Astrocyte (in vitro differentiated cells and primary cell): Measurements from ENCODE around the gene PDPK1. TPM values are rescaled to one million over a fixed set of nuclear protein-coding genes. Genes with fewer than 3 reads are reported as not detected.

Source experiments
- DNase-seq: peaks from one replicate; pipeline ENCODE4 v3.0.0-alpha.2; 2010; ENCODE audit warnings: low read depth
- FAIRE-seq: peaks from 2 replicates; lab custom pipeline; 2011; peaks lifted over from hg19 to GRCh38; lab: Jason Lieb, UNC
- H2AFZ ChIP-seq: 2 replicates; pipeline ENCODE4 v1.6.0; 2012; ENCODE audit warnings: low read depth, low read length, inconsistent platforms
- H3K27ac ChIP-seq: 2 replicates; pipeline ENCODE4 v1.5.1; 2011; ENCODE audit warnings: low read depth, low read length, inconsistent platforms
- H3K27me3 ChIP-seq: 2 replicates; pipeline ENCODE4 v1.6.0; 2011; ENCODE audit warnings: low read length, inconsistent platforms; ENCODE audit not compliant: insufficient read depth
- H3K36me3 ChIP-seq: 2 replicates; pipeline ENCODE4 v1.5.1; 2011; ENCODE audit warnings: low read length, inconsistent platforms; ENCODE audit not compliant: insufficient read depth
- H3K4me1 ChIP-seq: 2 replicates; pipeline ENCODE4 v1.5.1; 2011; ENCODE audit warnings: low read length, inconsistent platforms; ENCODE audit not compliant: insufficient read depth
- H3K4me2 ChIP-seq: 2 replicates; pipeline ENCODE4 v1.6.0; 2012; ENCODE audit warnings: low read length, inconsistent platforms
- H3K4me3 ChIP-seq: 2 replicates; pipeline ENCODE4 v1.5.1; 2011; ENCODE audit warnings: low read depth, mild to moderate bottlenecking, low read length, inconsistent platforms; ENCODE audit not compliant: insufficient read depth
- H3K79me2 ChIP-seq: 2 replicates; pipeline ENCODE4 v1.6.0; 2012; ENCODE audit warnings: mild to moderate bottlenecking, low read length, inconsistent platforms; ENCODE audit not compliant: insufficient read depth
- H3K9ac ChIP-seq: 2 replicates; pipeline ENCODE4 v1.6.0; 2012; ENCODE audit warnings: mild to moderate bottlenecking, low read length, inconsistent platforms
- H3K9me3 ChIP-seq: 2 replicates; pipeline ENCODE4 v1.5.1; 2012; ENCODE audit warnings: low read depth, mild to moderate bottlenecking, low read length, inconsistent platforms; ENCODE audit not compliant: insufficient read depth
- H4K20me1 ChIP-seq: 2 replicates; pipeline ENCODE4 v1.6.0; 2012; ENCODE audit warnings: low read length, inconsistent platforms; ENCODE audit not compliant: insufficient read depth
- H3K27ac Mint-ChIP-seq: one replicate; pipeline ENCODE4 v1.8.0; 2021; ENCODE audit warnings: mild to moderate bottlenecking, mixed read lengths; ENCODE audit not compliant: unreplicated experiment
- H3K27me3 Mint-ChIP-seq: one replicate; pipeline ENCODE4 v1.8.0; 2021; ENCODE audit warnings: low read depth, mixed read lengths; ENCODE audit not compliant: unreplicated experiment
- H3K36me3 Mint-ChIP-seq: one replicate; pipeline ENCODE4 v1.8.0; 2021; ENCODE audit warnings: low read depth, mixed read lengths; ENCODE audit not compliant: unreplicated experiment
- H3K4me1 Mint-ChIP-seq: one replicate; pipeline ENCODE4 v1.8.0; 2021; ENCODE audit warnings: low read depth, mixed read lengths; ENCODE audit not compliant: unreplicated experiment
- H3K4me3 Mint-ChIP-seq: one replicate; pipeline ENCODE4 v1.8.0; 2021; ENCODE audit warnings: mild to moderate bottlenecking, moderate library complexity, mixed read lengths; ENCODE audit not compliant: unreplicated experiment
- H3K9me3 Mint-ChIP-seq: one replicate; pipeline ENCODE4 v1.8.0; 2021; ENCODE audit warnings: mild to moderate bottlenecking, mixed read lengths; ENCODE audit not compliant: unreplicated experiment
- CTCF ChIP-seq: IDR thresholded peaks from 2 replicates; pipeline ENCODE4 v1.5.1; 2011; ENCODE audit warnings: low read depth, mild to moderate bottlenecking, inconsistent platforms, low read length, moderate library complexity; ENCODE audit not compliant: insufficient read depth
- EZH2 ChIP-seq: IDR thresholded peaks from 2 replicates; pipeline ENCODE4 v1.6.1; 2012; ENCODE audit warnings: mild to moderate bottlenecking, low read length, inconsistent platforms; ENCODE audit not compliant: insufficient read depth
- total RNA-seq: library from RNA; stranded (reverse); gene quantifications from 2 replicates; pipeline ENCODE4 v1.2.1, GENCODE V29; 2021

Gene PDPK1
- total RNA-seq, 1 donor from 2014 or later, result 48.1 TPM

GRCh38 chr16:2500430-2500917, 37.3 kb upstream of the PDPK1 start:
- H2AFZ ChIP-seq, result no peak overlapping the region
- H3K27me3 Mint-ChIP-seq, result no peaks in the 10 kb centered on the region
- no peak overlapping the region for H3K4me2 ChIP-seq
- FAIRE-seq (no peak), DNase-seq (no peak)
- no peaks in the 10 kb centered on the region for H3K36me3 ChIP-seq
- peaks cover 5% of the 10 kb centered on the region for H3K36me3 Mint-ChIP-seq
- no peak overlapping the region for H3K4me3 ChIP-seq
- no peak overlapping the region for H3K27ac ChIP-seq
- no peak overlapping the region for H3K4me3 Mint-ChIP-seq
- H4K20me1 ChIP-seq, result peaks cover 19% of the 10 kb centered on the region
- peaks cover 8% of the 10 kb centered on the region for H3K4me1 Mint-ChIP-seq
- no peak overlapping the region for H3K9ac ChIP-seq
- no peaks in the 10 kb centered on the region for H3K9me3 Mint-ChIP-seq
- H3K79me2 ChIP-seq, result no peaks in the 10 kb centered on the region
- no peaks in the 10 kb centered on the region for H3K9me3 ChIP-seq
- H3K27me3 ChIP-seq, result no peaks in the 10 kb centered on the region
- peaks cover 12% of the 10 kb centered on the region for H3K4me1 ChIP-seq
- TF ChIP-seq EZH2, result no peak
- no peak for TF ChIP-seq CTCF
- H3K27ac Mint-ChIP-seq, result no peak overlapping the region

GRCh38 chr16:2500918-2501750, 36.7 kb upstream of the PDPK1 start:
- H3K4me1 Mint-ChIP-seq, result peaks cover 8% of the 10 kb centered on the region
- Histone ChIP-seq H3K9ac (no peak overlapping the region), H3K4me2 (peak overlapping the region; percentile 72), H3K9me3 (no peaks in the 10 kb centered on the region), H3K36me3 (no peaks in the 10 kb centered on the region), H3K4me1 (peaks cover 12% of the 10 kb centered on the region), H3K4me3 (no peak overlapping the region), H3K27me3 (no peaks in the 10 kb centered on the region), H2AFZ (no peak overlapping the region), H3K79me2 (no peaks in the 10 kb centered on the region), H3K27ac (no peak overlapping the region), H4K20me1 (peaks cover 19% of the 10 kb centered on the region)
- TF ChIP-seq CTCF, result peak; percentile 80
- no peak for TF ChIP-seq EZH2
- no peak for FAIRE-seq
- no peaks in the 10 kb centered on the region for H3K9me3 Mint-ChIP-seq
- no peaks in the 10 kb centered on the region for H3K27me3 Mint-ChIP-seq
- H3K4me3 Mint-ChIP-seq, result no peak overlapping the region
- DNase-seq, result peak; percentile 38
- peaks cover 5% of the 10 kb centered on the region for H3K36me3 Mint-ChIP-seq
- H3K27ac Mint-ChIP-seq, result no peak overlapping the region
